KMS-11 (cell line): Measurements from ENCODE around the gene PPM1A.

ENCODE experiments used
- H2AFZ ChIP-seq: fragments of 200-600 bp; sonication (generic); 2 replicates; pipeline ENCODE4 v1.6.1; 2016; ENCODE audit warnings: antibody characterized with exemption, mixed run types, low read depth
- H3K27ac ChIP-seq: fragments of 200-600 bp; sonication (generic); 2 replicates; pipeline ENCODE4 v1.6.1; 2016; ENCODE audit warnings: mild to moderate bottlenecking, mixed run types
- H3K27me3 ChIP-seq: fragments of 200-600 bp; sonication (generic); 2 replicates; pipeline ENCODE4 v1.6.1; 2017; ENCODE audit warnings: mild to moderate bottlenecking, low read depth, mixed run types, moderate library complexity; ENCODE audit not compliant: insufficient read depth
- H3K36me3 ChIP-seq: fragments of 200-600 bp; sonication (generic); 2 replicates; pipeline ENCODE4 v1.6.1; 2017; ENCODE audit warnings: mild to moderate bottlenecking, mixed run types; ENCODE audit not compliant: insufficient read depth
- H3K4me1 ChIP-seq: fragments of 200-600 bp; sonication (generic); 2 replicates; pipeline ENCODE4 v1.6.1; 2016; ENCODE audit warnings: mild to moderate bottlenecking, low read depth, mixed run types; ENCODE audit not compliant: poor library complexity, severe bottlenecking
- H3K4me2 ChIP-seq: fragments of 200-600 bp; sonication (generic); 2 replicates; pipeline ENCODE4 v1.7.0; 2016; ENCODE audit warnings: mild to moderate bottlenecking, mixed run types
- H3K4me3 ChIP-seq: fragments of 200-600 bp; sonication (generic); IDR thresholded peaks from 2 replicates; pipeline ENCODE4 v1.6.1; 2017; ENCODE audit warnings: low read depth, low read length, mixed read lengths; ENCODE audit not compliant: insufficient read depth
- H3K79me2 ChIP-seq: fragments of 200-600 bp; sonication (generic); 2 replicates; pipeline ENCODE4 v1.6.1; 2016; ENCODE audit warnings: low read depth, mixed run types; ENCODE audit not compliant: insufficient read depth
- H3K9ac ChIP-seq: fragments of 200-600 bp; sonication (generic); 2 replicates; pipeline ENCODE4 v1.6.1; 2016; ENCODE audit warnings: mild to moderate bottlenecking, mixed run types
- H4K20me1 ChIP-seq: fragments of 200-600 bp; sonication (generic); 2 replicates; pipeline ENCODE4 v1.6.1; 2016; ENCODE audit warnings: mild to moderate bottlenecking, mixed run types; ENCODE audit not compliant: insufficient read depth
- CTCF ChIP-seq: fragments of 200-600 bp; sonication (generic); conservative IDR thresholded peaks from 2 replicates; pipeline ENCODE4 v1.6.1; 2017; ENCODE audit warnings: low read depth, mild to moderate bottlenecking, antibody characterized with exemption, low read length, moderate library complexity, mixed read lengths

Gene PPM1A

GRCh38 chr14:60238955-60239354, 10.1 kb upstream of the PPM1A start:
- no peak overlapping the region for H2AFZ ChIP-seq
- no peak overlapping the region for H3K4me2 ChIP-seq
- no peak overlapping the region for H3K9ac ChIP-seq
- H3K27me3 ChIP-seq: no peaks in the 10 kb centered on the region
- TF ChIP-seq CTCF: no peak
- H3K4me1 ChIP-seq: no peaks in the 10 kb centered on the region
- no peak overlapping the region for H3K27ac ChIP-seq
- no peaks in the 10 kb centered on the region for H3K79me2 ChIP-seq
- no peak overlapping the region for H3K4me3 ChIP-seq
- no peaks in the 10 kb centered on the region for H3K36me3 ChIP-seq
- no peaks in the 10 kb centered on the region for H4K20me1 ChIP-seq

- Histone ChIP-seq H3K27ac (no peak overlapping the region), H3K4me3 (no peak overlapping the region), H3K4me1 (no peaks in the 10 kb centered on the region), H4K20me1 (no peaks in the 10 kb centered on the region), H2AFZ (no peak overlapping the region), H3K4me2 (no peak overlapping the region), H3K36me3 (no peaks in the 10 kb centered on the region), H3K27me3 (no peaks in the 10 kb centered on the region), H3K9ac (no peak overlapping the region), H3K79me2 (no peaks in the 10 kb centered on the region)
- TF ChIP-seq CTCF: no peak
Observed at GRCh38 chr14:60240139-60240856, 8.7 kb upstream of the PPM1A start.

GRCh38 chr14:60241091-60241490, 7.9 kb upstream of the PPM1A start:
- Histone ChIP-seq H3K9ac (no peak overlapping the region), H4K20me1 (no peaks in the 10 kb centered on the region)
- TF ChIP-seq CTCF: no peak

GRCh38 chr14:60242429-60242828, 6.6 kb upstream of the PPM1A start:
- H3K36me3 ChIP-seq: no peaks in the 10 kb centered on the region
- H3K27me3 ChIP-seq: no peaks in the 10 kb centered on the region
- H3K4me2 ChIP-seq: no peak overlapping the region
- no peak overlapping the region for H3K9ac ChIP-seq
- no peaks in the 10 kb centered on the region for H3K4me1 ChIP-seq
- no peaks in the 10 kb centered on the region for H4K20me1 ChIP-seq
- no peak overlapping the region for H3K27ac ChIP-seq
- H3K79me2 ChIP-seq: no peaks in the 10 kb centered on the region
- no peak for TF ChIP-seq CTCF
- H2AFZ ChIP-seq: no peak overlapping the region
- H3K4me3 ChIP-seq: no peak overlapping the region

More at GRCh38 chr14:60241091-60241490, 7.9 kb upstream of the PPM1A start:
- Histone ChIP-seq H3K27ac (no peak overlapping the region), H3K4me3 (no peak overlapping the region), H3K36me3 (no peaks in the 10 kb centered on the region), H3K4me2 (no peak overlapping the region), H3K4me1 (no peaks in the 10 kb centered on the region), H2AFZ (no peak overlapping the region), H3K27me3 (no peaks in the 10 kb centered on the region), H3K79me2 (no peaks in the 10 kb centered on the region)
